Retina (tissue), 1 donor: ENCODE measurements around the gene UNC13D.
"Not testable (repeated sequence)": the region's sequence is repeated elsewhere in the genome, so short reads cannot be mapped to it uniquely, and the experiment has no call there.

Experiments used
- DNase-seq: peaks from one replicate; pipeline ENCODE4 v3.0.0-alpha.2; 2016

Gene UNC13D

DNA sequence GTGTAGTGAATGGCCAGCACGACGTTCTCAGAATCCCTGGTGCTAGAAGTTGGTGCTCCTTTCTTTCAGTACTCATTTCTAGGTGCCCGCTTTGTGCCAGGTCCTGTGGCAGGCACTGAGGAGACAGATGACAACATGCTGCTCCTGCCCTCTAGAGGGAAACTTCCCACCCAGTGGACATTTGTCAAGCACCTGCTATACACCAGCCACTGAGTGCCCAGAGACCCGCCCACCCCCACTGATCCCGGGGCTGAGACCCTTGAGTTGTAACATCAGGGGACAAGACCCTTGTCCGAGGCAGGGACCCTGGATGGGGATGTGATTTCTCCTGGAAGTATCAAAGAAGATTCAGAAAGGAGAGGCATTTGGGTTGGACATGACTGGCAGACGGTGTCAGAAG is 25.1 kb downstream of the UNC13D start:
- DNase-seq, result no peak

DNA sequence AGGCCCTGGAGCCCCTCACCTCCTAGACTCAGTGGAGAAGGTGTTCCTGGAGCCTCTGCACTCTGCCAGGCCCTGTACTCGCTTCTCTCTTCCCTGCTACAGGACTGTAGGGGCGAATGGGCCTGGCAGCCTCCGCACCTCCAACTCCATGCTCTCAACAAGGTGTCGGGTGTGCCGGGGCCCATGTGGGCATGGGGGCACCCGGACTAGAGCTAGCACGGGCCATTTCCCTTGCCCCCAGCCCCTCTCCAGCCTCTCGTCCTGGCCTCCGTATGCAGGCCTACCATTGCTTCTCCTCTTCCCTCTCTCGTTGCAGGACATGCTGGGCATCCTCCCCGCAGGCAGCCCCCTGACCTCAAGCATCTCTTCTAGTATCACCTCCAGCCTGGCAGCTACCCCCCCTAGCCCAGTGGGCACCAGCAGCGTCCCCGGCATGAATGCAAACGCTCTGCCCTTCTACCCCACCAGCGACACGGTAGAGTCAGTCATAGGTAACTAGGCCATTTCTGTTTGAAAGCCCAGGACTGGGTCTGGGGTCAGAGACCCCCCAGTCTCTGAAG is 25.8 kb downstream of the UNC13D start:
- DNase-seq, result no peak

- no peak for DNase-seq
Observed at GRCh38 chr17:75817571-75817970, 26.6 kb downstream of the UNC13D start.

DNA sequence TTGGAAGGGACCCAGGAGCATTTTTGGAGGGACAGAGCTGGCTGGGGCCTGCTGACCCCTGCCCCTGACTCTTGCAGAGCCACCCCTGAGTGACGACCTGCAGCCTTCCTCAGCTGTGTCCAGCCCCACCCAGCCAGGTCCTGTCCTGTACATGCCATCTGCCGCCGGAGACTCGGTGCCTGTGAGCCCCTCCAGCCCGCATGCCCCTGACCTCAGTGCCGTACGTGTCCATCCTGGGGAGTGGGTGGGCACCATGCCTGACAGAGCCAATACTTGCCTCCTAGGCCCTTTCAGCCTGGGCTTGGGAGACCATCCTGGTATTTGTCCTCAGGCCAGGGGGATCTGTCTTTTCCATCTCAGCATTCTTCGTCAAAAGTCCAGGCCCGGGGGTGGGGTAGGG is 27.5 kb downstream of the UNC13D start:
- DNase-seq, result no peak

DNA sequence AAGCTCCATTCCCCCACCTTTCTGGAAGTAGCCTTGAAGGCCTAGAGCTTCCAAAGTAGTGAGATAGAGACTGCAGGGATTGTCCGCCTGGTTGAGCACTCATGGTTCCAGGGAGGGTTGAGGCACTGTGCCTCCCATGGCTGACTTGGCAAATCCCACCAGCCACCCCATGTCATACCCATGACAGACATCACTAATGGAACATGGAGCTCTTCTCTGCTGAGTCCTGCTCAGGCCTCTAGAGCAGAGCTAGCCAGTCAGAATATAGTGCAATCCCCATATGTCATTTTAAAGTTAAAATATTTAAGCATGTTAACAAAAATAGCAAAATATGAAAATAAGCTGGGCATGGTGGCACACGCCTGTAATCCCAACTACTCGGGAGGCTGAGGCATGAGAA is 28.8 kb downstream of the UNC13D start:
- no peak for DNase-seq

- no peak for DNase-seq
Observed at GRCh38 chr17:75814900-75815373, 29.3 kb downstream of the UNC13D start.

GRCh38 chr17:75814021-75814395 is 30.2 kb downstream of the UNC13D start:
- DNase-seq, result no peak

DNA sequence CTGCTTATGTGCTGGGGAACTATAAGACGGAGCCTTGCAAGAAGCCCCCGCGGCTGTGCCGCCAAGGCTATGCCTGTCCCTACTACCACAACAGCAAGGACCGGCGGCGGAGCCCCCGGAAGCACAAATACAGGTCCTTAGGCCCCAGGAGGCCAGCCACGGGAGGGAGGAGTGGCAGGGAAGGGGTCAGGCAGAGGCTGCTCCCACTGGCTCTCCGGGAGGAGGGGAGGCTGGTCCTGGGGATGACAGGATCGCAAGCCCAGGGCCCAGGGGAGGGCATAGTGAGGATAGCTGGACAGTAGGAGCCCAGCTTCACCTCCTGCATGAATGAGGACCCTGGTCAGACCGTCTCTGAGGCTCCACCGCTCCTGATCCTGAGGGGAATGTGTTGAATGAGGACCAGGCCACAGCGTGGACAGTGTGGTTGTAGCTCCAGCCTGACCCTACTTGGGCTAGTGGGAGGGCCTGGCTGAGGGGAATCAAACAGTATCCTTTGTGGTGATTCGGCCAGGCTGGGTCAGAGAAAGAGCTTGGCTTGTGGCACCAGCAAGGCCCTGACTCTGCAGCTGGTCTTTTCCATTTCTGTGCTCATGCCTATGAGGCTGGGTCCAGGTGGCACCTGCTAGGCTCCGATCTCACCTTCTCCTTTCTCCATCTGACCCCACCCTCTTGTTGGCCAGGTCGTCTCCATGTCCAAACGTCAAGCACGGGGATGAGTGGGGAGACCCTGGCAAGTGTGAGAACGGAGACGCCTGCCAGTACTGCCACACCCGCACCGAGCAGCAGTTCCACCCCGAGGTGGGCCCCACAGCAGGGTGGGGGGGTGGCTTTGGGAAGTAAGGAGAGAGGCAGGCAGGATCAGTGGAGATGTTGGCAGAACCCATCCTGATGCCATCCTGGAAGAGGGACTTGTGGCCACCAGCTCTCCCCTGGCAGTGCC is 30.9 kb downstream of the UNC13D start:
- DNase-seq, result no peak

DNA sequence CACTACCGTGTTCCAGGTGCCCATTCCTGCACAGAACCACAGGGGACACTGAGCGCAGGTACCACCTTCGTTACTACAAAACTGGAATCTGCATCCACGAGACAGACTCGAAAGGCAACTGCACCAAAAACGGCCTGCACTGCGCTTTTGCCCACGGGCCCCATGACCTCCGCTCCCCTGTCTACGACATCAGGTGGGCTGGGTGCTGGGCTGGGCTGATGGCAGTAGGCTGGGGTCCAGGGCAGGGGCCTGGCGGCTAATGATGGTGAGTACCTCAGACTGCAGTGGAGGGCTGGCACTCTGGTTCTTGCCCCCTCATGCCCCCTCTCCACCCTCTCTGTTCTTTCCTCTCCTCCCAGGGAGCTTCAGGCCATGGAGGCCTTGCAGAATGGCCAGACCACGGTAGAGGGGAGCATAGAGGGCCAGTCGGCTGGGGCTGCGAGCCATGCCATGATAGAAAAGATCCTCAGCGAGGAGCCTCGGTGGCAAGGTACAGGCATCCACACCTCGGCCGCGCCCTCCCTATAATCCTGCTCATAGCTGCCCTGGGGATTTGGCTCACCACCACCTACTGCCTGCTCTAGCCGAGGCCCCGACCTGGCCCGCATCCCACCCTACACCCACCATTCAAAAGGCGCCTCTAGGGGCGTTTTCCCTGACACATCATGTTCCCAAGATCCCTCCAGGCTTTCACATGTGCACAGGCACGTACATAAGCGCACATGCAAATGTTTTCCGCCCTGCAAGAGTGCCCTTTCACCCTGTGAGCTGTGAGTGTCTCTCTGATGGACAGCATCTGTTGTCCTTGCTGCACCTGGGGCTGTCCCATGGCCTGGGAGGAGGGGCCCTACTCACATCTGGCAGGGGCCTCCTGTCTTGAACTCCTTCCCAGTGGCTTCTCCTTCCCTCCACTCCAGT is 31.8 kb downstream of the UNC13D start:
- DNase-seq, result no peak

GRCh38 chr17:75811174-75811573 is 33.0 kb downstream of the UNC13D start:
- no peak for DNase-seq

GRCh38 chr17:75810756-75811155 is 33.4 kb downstream of the UNC13D start:
- DNase-seq, result not testable (repeated sequence)

DNA sequence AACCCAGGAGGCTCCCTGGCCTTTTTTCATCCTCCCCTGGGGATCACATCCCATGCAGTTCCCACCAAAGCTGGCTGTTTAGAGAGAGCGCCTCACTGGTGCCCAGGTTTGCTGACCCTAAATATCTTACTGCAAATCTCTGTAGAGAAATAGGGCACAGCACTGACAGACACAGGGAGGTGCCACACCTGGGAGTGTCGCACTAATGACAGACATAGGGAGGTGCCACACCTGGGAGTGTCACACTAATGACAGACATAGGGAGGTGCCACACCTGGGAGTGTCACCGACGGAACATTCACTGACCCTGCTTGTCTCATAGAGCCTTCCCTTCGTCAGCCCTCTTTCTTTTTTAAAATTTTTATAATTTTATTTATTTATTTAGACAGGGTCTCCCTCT is 34.0 kb downstream of the UNC13D start:
- DNase-seq, result no peak

GRCh38 chr17:75809631-75810111 is 34.5 kb downstream of the UNC13D start:
- no peak for DNase-seq

GRCh38 chr17:75808905-75809621 is 35.1 kb downstream of the UNC13D start:
- DNase-seq, result peak; percentile 43

GRCh38 chr17:75808549-75808904 is 35.7 kb downstream of the UNC13D start:
- DNase-seq, result no peak

DNA sequence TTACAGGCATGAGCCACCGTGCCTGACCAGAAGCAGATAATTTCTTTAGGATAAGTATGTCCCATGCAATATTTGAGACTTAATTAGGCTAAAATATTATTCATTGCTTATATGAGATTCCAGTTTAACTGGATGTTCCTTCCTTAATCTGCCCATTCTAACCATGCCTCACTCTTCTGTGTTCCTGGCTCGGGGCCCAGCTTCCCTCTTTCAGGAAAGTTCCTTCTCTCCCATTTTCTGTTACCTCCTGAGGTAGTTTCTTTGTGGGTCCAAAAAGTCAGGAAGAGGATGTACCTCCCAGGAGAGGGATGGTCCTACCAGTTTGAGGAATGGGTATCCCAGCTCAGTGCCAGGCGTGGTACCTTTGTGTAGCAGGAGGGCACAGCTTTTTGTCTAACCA is 36.3 kb downstream of the UNC13D start:
- DNase-seq, result no peak

GRCh38 chr17:75806822-75807500 is 37.2 kb downstream of the UNC13D start:
- no peak for DNase-seq

DNA sequence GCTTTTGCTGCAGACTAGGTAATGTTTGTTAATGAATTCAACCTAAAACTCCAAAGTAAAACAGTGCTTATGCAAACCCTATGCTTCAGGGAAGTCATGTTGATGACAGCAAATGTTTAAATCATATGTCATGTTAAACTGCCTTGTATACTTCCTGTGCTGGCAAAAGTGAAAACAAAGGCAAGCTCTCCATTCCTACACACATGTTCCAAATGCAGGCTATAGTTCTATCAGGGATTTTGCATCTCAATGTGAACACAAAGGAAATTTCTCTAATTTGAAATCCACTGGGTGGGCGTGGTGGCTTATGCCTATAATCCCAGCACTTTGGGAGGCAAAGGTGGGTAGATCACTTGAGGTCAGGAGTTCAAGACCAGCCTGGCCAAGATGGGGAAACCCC is 40.3 kb downstream of the UNC13D start:
- no peak for DNase-seq

GRCh38 chr17:75799402-75799801 is 44.8 kb downstream of the UNC13D start:
- no peak for DNase-seq

GRCh38 chr17:75795820-75796607 is 48.2 kb downstream of the UNC13D start:
- DNase-seq, result no peak

DNA sequence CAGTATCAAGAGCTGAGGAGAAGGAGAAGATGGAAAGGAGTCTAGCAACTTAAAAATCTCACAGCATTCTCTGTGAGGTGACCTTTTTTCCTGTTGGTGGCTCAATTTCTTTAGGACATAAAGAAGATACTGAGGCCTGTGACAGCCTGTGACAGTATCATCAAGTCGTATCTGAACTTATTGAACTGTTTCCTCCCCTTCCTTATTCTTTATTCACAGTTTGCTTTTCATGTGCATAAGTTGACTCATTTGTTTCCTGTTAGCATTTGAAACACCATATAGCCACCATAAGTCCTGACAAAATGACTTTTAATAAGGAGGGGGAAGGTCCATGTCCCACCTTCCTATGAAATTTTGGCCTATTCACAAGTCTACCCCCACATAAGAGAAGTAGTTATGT is 50.7 kb downstream of the UNC13D start:
- no peak for DNase-seq
